SK-N-SH (cell line): ENCODE measurements around the gene HMGXB3.

ENCODE experiments used
- CTCF ChIP-seq: fragments of 200-600 bp; sonication (generic); IDR thresholded peaks from 2 replicates; pipeline ENCODE4 v1.6.1; 2017; ENCODE audit warnings: antibody characterized with exemption, mild to moderate bottlenecking, moderate library complexity
- ELF1 ChIP-seq: IDR thresholded peaks from 2 replicates; pipeline ENCODE4 v1.4.0; 2012
- EP300 ChIP-seq, 2 experiments: IDR thresholded peaks; 2 replicates each; pipeline versions ENCODE4 v1.4.0 to v1.6.1; 2012; ENCODE audit warnings: borderline replicate concordance in 1 of 2, low read depth in 1 of 2, low read length in 1 of 2
- EZH2phosphoT487 ChIP-seq: fragments of 200-600 bp; sonication (generic); IDR thresholded peaks from 2 replicates; pipeline ENCODE4 v1.6.1; 2017; ENCODE audit warnings: low read depth, mixed run types, mild to moderate bottlenecking, antibody characterized with exemption, moderate library complexity, borderline replicate concordance
- FOXM1 ChIP-seq: IDR thresholded peaks from 2 replicates; pipeline ENCODE4 v1.4.0; 2012; ENCODE audit warnings: low read depth, mild to moderate bottlenecking
- GABPA ChIP-seq: IDR thresholded peaks from 2 replicates; pipeline ENCODE4 v1.4.0; 2012; ENCODE audit warnings: low read depth, mild to moderate bottlenecking
- JUND ChIP-seq: IDR thresholded peaks from 2 replicates; pipeline ENCODE4 v1.4.0; 2012
- MAX ChIP-seq: IDR thresholded peaks from 2 replicates; pipeline ENCODE4 v1.4.0; 2012; ENCODE audit warnings: low read depth
- NFIC ChIP-seq: IDR thresholded peaks from 2 replicates; pipeline ENCODE4 v1.4.0; 2012; ENCODE audit warnings: borderline replicate concordance
- POLR2AphosphoS5 ChIP-seq: IDR thresholded peaks from 2 replicates; pipeline ENCODE4 v1.6.1; 2012; ENCODE audit warnings: low read depth, low read length
- RFX5 ChIP-seq: IDR thresholded peaks from 2 replicates; pipeline ENCODE4 v1.6.1; 2012; ENCODE audit warnings: mild to moderate bottlenecking, improper control_type of control experiment, low read length
- SIN3A ChIP-seq: IDR thresholded peaks from 2 replicates; pipeline ENCODE4 v1.6.1; 2012; ENCODE audit warnings: low read depth, mild to moderate bottlenecking, low read length, moderate library complexity, borderline replicate concordance
- TAF1 ChIP-seq: IDR thresholded peaks from 2 replicates; pipeline ENCODE4 v1.6.1; 2012; ENCODE audit warnings: low read depth, mild to moderate bottlenecking, low read length, moderate library complexity, borderline replicate concordance
- ZBTB33 ChIP-seq: IDR thresholded peaks from 2 replicates; pipeline ENCODE4 v1.4.0; 2012; ENCODE audit warnings: low read depth, borderline replicate concordance

GRCh38 chr5:150085950-150086715 is 85.6 kb downstream of the HMGXB3 start, which contains the start of gene CSF1R:
- TF ChIP-seq CTCF (no peak), SIN3A (no peak), GABPA (no peak), NFIC (no peak), MAX (no peak), RFX5 (no peak), POLR2AphosphoS5 (no peak), ELF1 (no peak), FOXM1 (no peak), ZBTB33 (no peak), TAF1 (no peak), EZH2phosphoT487 (no peak), EP300 (IDR thresholded peaks at IDR 0.05; ENCODE audit: borderline replicate concordance in 1 of 2, low read depth in 1 of 2, low read length in 1 of 2) (no peak), JUND (no peak)
